Muscle of leg (tissue), 16 donors: ENCODE results near the gene HKDC1. TPM values are rescaled to one million over a fixed set of nuclear protein-coding genes. Genes with fewer than 3 reads are reported as not detected.
"Not testable (repeated sequence)": the region's sequence is repeated elsewhere in the genome, so short reads cannot be mapped to it uniquely, and the experiment has no call there.

ENCODE experiments used
- DNase-seq: peaks from one replicate; pipeline ENCODE4 v3.0.0; 2013
- H3K27ac ChIP-seq: one replicate; pipeline ENCODE4 v1.5.1; 2013; ENCODE audit warnings: mild to moderate bottlenecking, low read length, control low read depth
- H3K27me3 ChIP-seq: one replicate; pipeline ENCODE4 v1.6.1; 2013; ENCODE audit warnings: low read length; ENCODE audit not compliant: control insufficient read depth, insufficient read depth
- H3K36me3 ChIP-seq: one replicate; pipeline ENCODE4 v1.6.1; 2013; ENCODE audit warnings: low read length; ENCODE audit not compliant: control insufficient read depth, insufficient read depth
- H3K4me1 ChIP-seq: one replicate; pipeline ENCODE4 v1.6.1; 2013; ENCODE audit warnings: low read length; ENCODE audit not compliant: control insufficient read depth, insufficient read depth
- H3K4me3 ChIP-seq: one replicate; pipeline ENCODE4 v1.5.1; 2013; ENCODE audit warnings: low read length, control low read depth
- H3K9me3 ChIP-seq: replicated peaks from 2 replicates; pipeline ENCODE4 v1.6.1; 2013; ENCODE audit warnings: low read depth, low read length; ENCODE audit not compliant: control insufficient read depth
- WGBS: methylation state at CpG from one replicate; pipeline ENCODE4 v1.1.5; 2013; ENCODE audit warnings: missing lambda C conversion rate; ENCODE audit not compliant: insufficient coverage; 5-methylcytosine and 5-hydroxymethylcytosine counted together
- long read RNA-seq, 11 donors: transcript quantifications; one replicate each; lab custom pipeline, GENCODE V29; 2026
- polyA plus RNA-seq, 8 donors: library from polyadenylated mRNA; unstranded; fragments of 120-200 nt; gene quantifications; one replicate each; pipeline versions ENCODE4 v1.2.1 to v1.2.3, GENCODE V29; 2013; ENCODE audit warnings: inconsistent platforms in 1 of 8, low replicate concordance in 1 of 8; ENCODE audit not compliant: insufficient read length in 8 of 8, insufficient read depth in 1 of 8
- total RNA-seq: library from RNA; stranded (reverse); fragments of 120-200 nt; gene quantifications from one replicate; pipeline ENCODE4 v1.2.4, GENCODE V29; 2013

HKDC1 gene, protein sequence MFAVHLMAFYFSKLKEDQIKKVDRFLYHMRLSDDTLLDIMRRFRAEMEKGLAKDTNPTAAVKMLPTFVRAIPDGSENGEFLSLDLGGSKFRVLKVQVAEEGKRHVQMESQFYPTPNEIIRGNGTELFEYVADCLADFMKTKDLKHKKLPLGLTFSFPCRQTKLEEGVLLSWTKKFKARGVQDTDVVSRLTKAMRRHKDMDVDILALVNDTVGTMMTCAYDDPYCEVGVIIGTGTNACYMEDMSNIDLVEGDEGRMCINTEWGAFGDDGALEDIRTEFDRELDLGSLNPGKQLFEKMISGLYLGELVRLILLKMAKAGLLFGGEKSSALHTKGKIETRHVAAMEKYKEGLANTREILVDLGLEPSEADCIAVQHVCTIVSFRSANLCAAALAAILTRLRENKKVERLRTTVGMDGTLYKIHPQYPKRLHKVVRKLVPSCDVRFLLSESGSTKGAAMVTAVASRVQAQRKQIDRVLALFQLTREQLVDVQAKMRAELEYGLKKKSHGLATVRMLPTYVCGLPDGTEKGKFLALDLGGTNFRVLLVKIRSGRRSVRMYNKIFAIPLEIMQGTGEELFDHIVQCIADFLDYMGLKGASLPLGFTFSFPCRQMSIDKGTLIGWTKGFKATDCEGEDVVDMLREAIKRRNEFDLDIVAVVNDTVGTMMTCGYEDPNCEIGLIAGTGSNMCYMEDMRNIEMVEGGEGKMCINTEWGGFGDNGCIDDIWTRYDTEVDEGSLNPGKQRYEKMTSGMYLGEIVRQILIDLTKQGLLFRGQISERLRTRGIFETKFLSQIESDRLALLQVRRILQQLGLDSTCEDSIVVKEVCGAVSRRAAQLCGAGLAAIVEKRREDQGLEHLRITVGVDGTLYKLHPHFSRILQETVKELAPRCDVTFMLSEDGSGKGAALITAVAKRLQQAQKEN
- total RNA-seq (0.04 TPM), polyA plus RNA-seq (1 to 10 TPM in 2 of 8 donors, under 1 TPM in 6; 0.08 to 3.4 (median 0.16) TPM)
- long read RNA-seq, donor 1 = 0 reads
- long read RNA-seq, donor 2 = 0 reads
- long read RNA-seq, donor 3 = 0 reads
- long read RNA-seq, donor 4 = 0 reads
- long read RNA-seq, donor 5 = 0 reads
- long read RNA-seq, donor 6 = 0 reads
- long read RNA-seq, donor 7 = 0 reads
- long read RNA-seq, donor 8 = 0 reads
- long read RNA-seq, donor 9 = 0 reads
- long read RNA-seq, donor 10 = 0 reads
- long read RNA-seq, donor 11 = 0 reads

DNA sequence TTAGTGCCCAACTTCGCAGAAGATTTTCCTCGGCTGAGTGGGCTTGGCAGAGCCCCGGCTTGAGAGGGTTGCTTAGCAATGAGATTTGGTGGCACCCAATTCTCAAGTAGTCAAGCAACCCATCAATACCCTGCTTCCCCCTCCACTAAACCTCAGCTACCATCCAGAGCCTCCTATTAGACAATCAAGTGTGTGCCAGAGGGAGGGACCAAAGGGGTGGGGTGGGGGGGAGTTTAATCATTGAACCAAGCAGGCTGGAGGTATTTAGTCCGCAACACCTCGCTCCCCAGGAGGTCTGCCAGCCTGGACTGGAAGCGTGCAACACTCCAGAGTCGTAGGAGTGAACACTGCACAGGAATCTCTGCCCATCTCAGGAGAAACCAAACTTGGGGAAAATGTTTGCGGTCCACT lies at the start of gene HKDC1:
Gene HKDC1, plus strand, starts transcription at position 292 of the 411 bp plus-strand sequence. Its CDS starts 104 bp downstream, at position 396.
- no peak within 1 kb of the TSS for H3K27ac ChIP-seq
- DNase-seq = no peak
- WGBS = 79% methylated on average over 6 of the region's 8 CpGs
- H3K9me3 ChIP-seq = no peaks in the 10 kb centered on the region
- peaks cover 8% of the 10 kb centered on the region for H3K27me3 ChIP-seq
- no peak within 1 kb of the TSS for H3K4me3 ChIP-seq
- no peaks in the 10 kb centered on the region for H3K4me1 ChIP-seq
- no peaks in the 10 kb centered on the region for H3K36me3 ChIP-seq

DNA sequence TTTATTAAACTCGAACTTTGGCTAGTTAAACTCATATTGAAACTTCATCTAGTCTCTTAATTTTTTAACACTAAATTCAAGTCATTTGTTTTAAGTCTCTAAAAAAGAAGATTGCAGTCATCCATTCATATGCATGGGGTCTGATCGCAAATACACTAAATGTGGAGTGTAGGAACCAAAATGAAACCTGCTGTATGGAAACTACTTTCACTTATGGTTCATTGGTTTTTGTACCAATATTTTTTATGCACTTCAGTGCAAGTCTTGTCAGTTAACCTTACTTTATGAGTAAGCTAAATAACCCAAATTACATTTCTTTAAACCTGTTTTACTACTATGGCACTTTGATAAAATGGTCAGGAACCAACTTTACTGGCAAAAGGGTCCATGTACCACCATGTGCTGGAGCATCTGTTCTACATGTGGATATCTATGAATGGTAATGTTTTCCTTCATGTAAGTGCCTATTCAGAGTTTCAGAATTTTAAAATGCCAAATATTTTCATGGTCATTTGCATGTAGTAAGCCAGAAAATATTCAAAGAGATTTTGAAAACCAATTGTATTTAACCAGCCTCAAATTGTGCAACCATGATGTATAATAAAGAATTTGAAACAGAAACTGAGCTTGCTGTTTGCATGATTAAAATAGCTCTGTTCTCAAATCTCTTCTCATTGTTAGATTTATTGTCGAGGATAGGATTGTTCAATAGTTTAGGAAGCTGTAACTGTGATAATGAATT lies 47.7 kb upstream of the HKDC1 start:
- no peak overlapping the region for H3K4me3 ChIP-seq
- no peaks in the 10 kb centered on the region for H3K4me1 ChIP-seq
- H3K9me3 ChIP-seq = no peaks in the 10 kb centered on the region
- no CpG with 5 or more reads among the region's 3 CpGs for WGBS
- no peaks in the 10 kb centered on the region for H3K27me3 ChIP-seq
- H3K36me3 ChIP-seq = peaks cover 9% of the 10 kb centered on the region
- no peak overlapping the region for H3K27ac ChIP-seq
- no peak for DNase-seq

DNA sequence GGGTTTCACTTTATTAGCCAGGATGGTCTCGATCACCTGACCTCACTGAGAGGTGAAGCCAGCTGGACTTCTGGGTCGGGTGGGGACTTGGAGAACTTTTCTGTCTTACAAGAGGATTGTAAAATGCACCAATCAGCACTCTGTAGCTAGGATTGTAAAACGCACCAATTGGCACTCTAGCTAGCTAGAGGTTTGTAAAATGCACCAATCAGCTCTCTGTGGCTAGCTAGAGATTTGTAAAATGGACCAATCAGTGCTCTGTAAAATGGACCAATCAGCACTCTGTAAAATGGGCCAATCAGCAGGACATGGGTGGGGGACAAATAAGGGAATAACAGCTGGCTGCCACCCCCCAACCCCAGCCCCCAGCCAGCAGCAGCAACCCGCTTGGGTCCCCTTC lies 44.8 kb upstream of the HKDC1 start:
- H3K27ac ChIP-seq, H3K4me3 ChIP-seq, H3K27me3 ChIP-seq, H3K36me3 ChIP-seq, DNase-seq, H3K9me3 ChIP-seq, H3K4me1 ChIP-seq: not testable (repeated sequence)
- WGBS = 92% methylated on average over 4 of the region's 4 CpGs

DNA sequence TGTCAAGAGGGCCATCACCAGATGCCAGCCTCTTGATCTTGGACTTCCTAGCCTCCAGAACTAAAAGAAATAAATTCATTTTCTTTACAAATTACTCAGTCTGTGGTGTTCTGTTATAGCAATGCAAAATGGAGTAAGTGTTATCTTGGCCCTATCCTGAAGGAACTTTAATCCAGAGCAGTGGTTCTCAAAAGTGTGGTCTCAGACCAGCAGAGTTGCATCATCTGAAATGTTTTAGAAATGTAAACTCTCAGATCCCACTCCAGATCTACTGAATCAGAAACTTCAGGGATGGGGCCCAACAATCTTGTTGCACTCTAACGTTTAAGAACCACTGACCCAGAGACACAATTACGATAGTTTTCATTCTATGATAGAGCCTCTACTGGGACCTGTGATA lies 43.3 kb upstream of the HKDC1 start:
- H3K36me3 ChIP-seq = no peaks in the 10 kb centered on the region

DNA sequence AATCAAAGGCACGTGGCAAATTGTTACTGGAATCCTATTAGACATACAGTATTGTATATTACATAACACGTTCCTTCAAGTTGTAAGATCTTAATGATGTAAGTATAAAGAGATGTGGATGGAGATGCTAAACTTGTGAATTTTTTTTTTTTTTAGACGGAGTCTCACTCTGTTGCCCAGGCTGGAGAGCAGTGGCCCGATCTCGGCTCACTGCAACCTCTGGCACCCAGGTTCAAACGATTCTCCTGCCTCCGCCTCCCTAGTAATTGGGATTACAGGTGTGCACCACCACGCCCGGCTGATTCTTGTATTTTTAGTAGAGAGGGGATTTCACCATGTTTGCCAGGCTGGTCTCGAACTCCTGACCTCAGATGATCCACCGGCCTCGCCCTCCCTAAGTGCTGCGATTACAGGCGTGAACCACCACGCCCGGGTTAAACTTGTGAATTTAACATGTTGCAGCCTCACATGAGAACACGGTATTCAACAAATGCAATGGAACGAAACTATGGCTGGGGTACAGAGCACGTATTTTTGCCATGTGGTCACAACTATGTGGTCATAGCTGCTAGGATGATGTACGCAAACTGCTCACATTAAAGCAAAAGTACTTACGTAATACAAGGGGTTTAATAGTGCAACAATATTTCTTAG lies 40.9 kb upstream of the HKDC1 start:
- Histone ChIP-seq H3K27ac (peak overlapping the region; percentile 95), H3K27me3 (no peaks in the 10 kb centered on the region), H3K4me3 (peak overlapping the region; percentile 97), H3K9me3 (no peaks in the 10 kb centered on the region), H3K4me1 (peaks cover 11% of the 10 kb centered on the region), H3K36me3 (peaks cover 7% of the 10 kb centered on the region)
- 17% methylated on average over 9 of the region's 21 CpGs for WGBS
- DNase-seq = no peak

More for the DNA sequence above, 43.3 kb upstream of the HKDC1 start:
- Histone ChIP-seq H3K4me1 (peaks cover 11% of the 10 kb centered on the region), H3K9me3 (no peaks in the 10 kb centered on the region), H3K27me3 (no peaks in the 10 kb centered on the region), H3K27ac (no peak overlapping the region), H3K4me3 (no peak overlapping the region)
- DNase-seq = no peak
- WGBS = no CpG with 5 or more reads among the region's 2 CpGs

DNA sequence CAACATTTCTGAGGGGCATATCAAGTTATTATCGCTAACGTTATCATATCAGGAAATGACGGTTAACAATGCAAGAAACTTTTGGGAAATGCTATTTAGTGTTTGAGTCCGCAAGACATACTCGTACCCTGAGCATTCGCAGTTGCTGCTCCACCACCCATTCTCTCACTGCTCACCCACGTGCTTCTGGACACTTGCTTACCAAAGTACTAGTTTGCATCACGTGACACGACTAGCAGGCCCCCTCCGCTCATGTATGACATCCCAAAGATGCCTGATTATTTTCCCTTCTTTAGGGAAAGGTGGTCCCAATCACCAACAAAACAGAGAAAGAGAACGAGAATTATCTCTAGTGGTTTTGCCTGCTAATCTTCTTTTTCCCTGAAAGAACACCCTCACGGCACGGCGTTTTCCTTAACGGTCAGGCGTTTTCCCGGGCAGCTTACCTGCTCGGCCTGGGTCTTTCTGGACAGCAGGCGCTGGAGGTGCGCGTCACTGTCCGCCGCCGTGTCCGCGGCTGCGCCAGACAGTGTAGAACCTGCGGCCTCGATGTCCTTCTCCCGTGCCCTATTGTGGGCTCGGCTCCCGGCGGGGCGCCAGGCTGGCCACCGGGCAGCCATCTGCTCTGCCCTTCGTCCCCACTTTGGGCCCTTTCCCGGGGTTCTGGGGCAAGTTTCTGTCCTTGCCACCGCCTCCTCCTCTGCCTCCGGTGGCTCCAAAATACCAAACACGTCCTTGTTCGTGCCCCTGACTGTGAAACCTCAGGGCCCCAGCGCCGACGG lies 40.2 kb upstream of the HKDC1 start, which contains the start of gene SUPV3L1:
Gene SUPV3L1, plus strand, starts transcription at position 492 of the 782 bp plus-strand sequence. Its CDS starts 58 bp downstream, at position 550.
- no peaks in the 10 kb centered on the region for H3K27me3 ChIP-seq
- peak within 1 kb of the TSS; percentile 95 for H3K27ac ChIP-seq
- peaks cover 11% of the 10 kb centered on the region for H3K4me1 ChIP-seq
- no peaks in the 10 kb centered on the region for H3K9me3 ChIP-seq
- DNase-seq = peak; percentile 99
- peak within 1 kb of the TSS; percentile 97 for H3K4me3 ChIP-seq
- WGBS = under 1% methylated on average over 35 of the region's 44 CpGs
- H3K36me3 ChIP-seq = peaks cover 7% of the 10 kb centered on the region

DNA sequence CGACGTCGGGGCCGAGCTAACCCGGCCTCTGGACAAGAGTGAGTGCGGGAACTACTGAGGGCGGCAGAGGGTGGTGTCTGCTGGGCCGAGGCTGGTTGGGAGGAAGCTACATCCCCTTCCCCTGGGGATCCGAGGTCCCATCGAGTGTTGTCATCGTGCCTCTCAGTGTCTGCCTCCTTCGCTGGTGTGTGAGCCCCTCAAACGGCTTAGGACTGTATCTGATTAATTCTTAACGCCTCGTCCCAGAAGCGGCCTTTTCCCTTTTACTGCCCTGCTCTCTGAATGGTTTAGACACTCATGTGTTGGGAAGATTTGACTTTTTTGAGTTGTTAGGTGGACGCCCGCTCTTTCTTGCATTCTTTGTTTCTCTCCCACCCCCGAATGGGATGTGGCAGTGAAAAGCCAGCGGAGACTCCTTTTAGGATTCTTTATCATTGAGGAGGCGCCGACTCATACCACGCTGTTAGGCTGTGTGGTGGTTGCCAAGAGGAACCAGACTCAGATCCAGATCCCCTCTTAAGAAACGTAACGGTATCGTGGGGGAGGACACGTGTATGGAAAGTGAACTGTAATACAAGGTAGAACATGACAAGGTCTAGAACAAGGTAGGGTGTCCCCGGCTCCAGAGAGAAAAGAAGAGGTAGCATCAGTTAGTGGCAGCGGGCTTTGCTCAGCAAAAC lies 39.5 kb upstream of the HKDC1 start:
- peak; percentile 7 for DNase-seq
- Histone ChIP-seq H3K36me3 (peaks cover 10% of the 10 kb centered on the region), H3K27me3 (no peaks in the 10 kb centered on the region), H3K4me1 (peaks cover 11% of the 10 kb centered on the region), H3K27ac (peak overlapping the region; percentile 95), H3K4me3 (peak overlapping the region; percentile 97), H3K9me3 (no peaks in the 10 kb centered on the region)
- 8% methylated on average over 14 of the region's 29 CpGs for WGBS

DNA sequence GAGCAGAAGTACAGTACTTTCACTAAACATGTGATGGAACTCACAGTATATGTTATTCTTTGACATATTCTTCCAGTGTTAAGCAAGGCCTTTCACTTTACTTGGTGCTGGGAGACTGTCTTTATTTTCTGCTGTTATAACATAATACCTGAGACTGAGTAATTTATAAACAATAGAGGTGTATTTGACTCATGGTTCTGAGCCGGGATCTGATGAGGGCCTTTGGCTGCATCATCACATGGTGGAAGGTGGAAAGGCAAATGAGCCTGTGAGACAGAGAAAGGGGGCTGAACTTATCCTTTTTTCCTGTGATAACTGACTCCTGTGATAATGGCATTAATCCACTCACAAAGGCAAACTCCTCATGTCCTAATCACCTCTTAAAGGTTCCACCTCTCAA lies 38.7 kb upstream of the HKDC1 start:
- no peak overlapping the region for H3K4me3 ChIP-seq
- H3K9me3 ChIP-seq = no peaks in the 10 kb centered on the region
- no peaks in the 10 kb centered on the region for H3K27me3 ChIP-seq
- WGBS = no CpG with 5 or more reads among the region's 1 CpG
- no peak for DNase-seq
- peaks cover 11% of the 10 kb centered on the region for H3K4me1 ChIP-seq
- H3K36me3 ChIP-seq = peaks cover 16% of the 10 kb centered on the region
- H3K27ac ChIP-seq = no peak overlapping the region
